Measurements from ENCODE around the gene CD28. TPM values are rescaled to one million over a fixed set of nuclear protein-coding genes. Genes with fewer than 3 reads are reported as not detected.

Gene CD28
- total RNA-seq, 4 donors from 2014 or later, result 0.22 to 13.8 (median 0.60) TPM

DNA sequence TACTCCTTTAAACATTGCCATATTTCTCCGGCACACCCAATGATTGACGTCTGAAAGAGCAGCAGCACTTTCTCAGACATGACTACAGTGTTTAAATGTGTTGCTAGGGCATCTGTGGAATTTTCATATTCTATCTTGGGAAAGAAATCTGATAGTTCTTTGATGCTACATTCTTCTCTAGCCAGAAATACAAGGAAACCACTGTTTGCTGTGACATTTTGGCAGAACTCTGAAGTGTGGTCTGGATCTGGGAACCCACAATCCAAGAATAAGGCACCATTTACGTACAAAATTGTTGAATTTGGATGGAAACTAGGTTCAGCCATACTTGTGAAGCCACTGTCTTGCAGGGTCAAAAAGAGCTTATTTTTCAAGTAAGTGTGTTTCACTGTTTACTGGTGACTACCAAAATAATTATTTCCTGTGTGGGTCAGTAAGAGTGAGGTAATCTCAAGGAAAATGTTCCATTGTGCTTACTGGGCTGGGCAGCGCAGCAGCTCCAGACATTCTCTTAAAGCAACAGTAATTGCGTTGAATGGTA is 21.3 kb upstream of the CD28 start:
- 11 to 18% methylated on average over 5 of the region's 5 CpGs for WGBS, 2 donors
- no peak overlapping the region for H3K4me3 ChIP-seq
- no peaks in the 10 kb centered on the region for H3K27me3 ChIP-seq
- peak in 1 of 2 donors; percentile 24 for DNase-seq (ENCODE audit: low spot score in 2 of 2)
- H3K4me1 ChIP-seq, result peaks cover 0 to 98% (median 61%) of the 10 kb centered on the region in 4 donors
- H3K9me3 ChIP-seq, result no peaks in the 10 kb centered on the region
- TF ChIP-seq EP300 (IDR thresholded peaks at IDR 0.05), result peak in 1 of 2 donors; percentile 91
- TF ChIP-seq CTCF (IDR thresholded peaks at IDR 0.05), result no peak
- no peak for TF ChIP-seq POLR2A (IDR thresholded peaks at IDR 0.05)
- H3K36me3 ChIP-seq, result no peaks in the 10 kb centered on the region
- H3K27ac ChIP-seq, result peak overlapping the region; percentile 64 to 92 (median 78)

DNA sequence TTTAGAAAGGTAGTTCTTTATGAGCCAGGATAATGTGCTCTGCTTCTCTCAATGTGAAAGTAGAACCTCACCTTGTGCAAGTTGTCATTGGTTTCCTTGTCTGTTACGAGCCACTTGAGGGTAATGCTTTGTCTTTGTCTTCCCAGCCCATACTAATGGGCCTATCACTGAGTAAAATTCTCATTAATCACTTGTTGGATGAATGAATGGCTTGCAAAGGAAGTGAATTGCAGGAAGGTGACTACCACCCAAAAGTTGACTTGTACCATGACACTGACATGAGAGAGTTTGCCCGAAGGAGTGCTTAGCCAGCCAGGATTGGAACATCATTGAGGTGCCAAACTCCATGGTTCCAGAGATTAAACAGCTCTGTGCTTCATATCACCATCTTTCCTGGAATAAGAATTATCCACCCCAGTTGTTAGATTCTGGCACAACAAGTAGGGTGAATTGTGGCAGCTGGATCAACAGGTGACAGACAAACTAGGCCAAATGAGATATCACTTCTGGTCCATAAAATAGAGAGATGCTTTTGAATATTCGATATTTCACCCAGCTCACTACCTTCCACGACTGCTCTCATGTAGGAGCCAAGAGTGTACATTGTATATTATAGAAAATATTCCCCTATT is 20.5 kb upstream of the CD28 start:
- 84 to 86% methylated on average over 4 of the region's 4 CpGs for WGBS, 2 donors
- no peak for TF ChIP-seq POLR2A (IDR thresholded peaks at IDR 0.05)
- TF ChIP-seq CTCF (IDR thresholded peaks at IDR 0.05), result no peak
- TF ChIP-seq EP300 (IDR thresholded peaks at IDR 0.05), result no peak
- H3K4me1 ChIP-seq, result peaks cover 0 to 100% (median 62%) of the 10 kb centered on the region in 4 donors
- H3K9me3 ChIP-seq, result no peaks in the 10 kb centered on the region
- no peaks in the 10 kb centered on the region for H3K36me3 ChIP-seq
- DNase-seq (ENCODE audit: low spot score in 2 of 2), result no peak
- peak overlapping the region; percentile 64 to 92 (median 78) for H3K27ac ChIP-seq
- H3K27me3 ChIP-seq, result no peaks in the 10 kb centered on the region
- no peak overlapping the region for H3K4me3 ChIP-seq

DNA sequence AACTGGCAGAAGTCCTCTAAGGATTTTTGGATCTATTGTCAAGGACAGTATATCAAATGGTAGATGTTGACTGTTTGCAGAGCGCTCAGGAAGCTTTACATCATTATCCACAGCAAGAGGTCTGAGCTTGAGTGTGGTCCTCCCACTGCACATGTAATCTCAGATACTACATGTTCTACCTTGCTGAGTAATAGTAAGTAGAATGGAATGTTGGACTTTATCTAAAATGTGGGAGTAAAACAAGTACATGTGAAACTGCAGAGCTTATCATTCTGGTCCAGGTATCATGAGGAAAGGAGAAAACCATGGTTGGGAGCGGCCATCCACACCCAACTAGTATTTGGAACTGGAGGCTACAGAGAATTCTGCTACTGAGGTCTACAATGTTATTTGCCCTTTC is 19.3 kb upstream of the CD28 start:
- no peak for TF ChIP-seq POLR2A (IDR thresholded peaks at IDR 0.05)
- TF ChIP-seq EP300 (IDR thresholded peaks at IDR 0.05), result no peak
- no peak for TF ChIP-seq CTCF (IDR thresholded peaks at IDR 0.05)
- Histone ChIP-seq H3K9me3 (no peaks in the 10 kb centered on the region), H3K27ac (peak overlapping the region in 1 of 4 donors; percentile 38), H3K4me1 (peaks cover 0 to 100% (median 57%) of the 10 kb centered on the region in 4 donors), H3K27me3 (no peaks in the 10 kb centered on the region), H3K36me3 (no peaks in the 10 kb centered on the region), H3K4me3 (no peak overlapping the region)
- no peak for DNase-seq (ENCODE audit: low spot score in 2 of 2)
- 96 to 97% methylated on average over 2 of the region's 2 CpGs for WGBS, 2 donors

GRCh38 chr2:203688798-203689197 is 17.6 kb upstream of the CD28 start:
- no peaks in the 10 kb centered on the region for H3K9me3 ChIP-seq
- DNase-seq (ENCODE audit: low spot score in 2 of 2), result peak; percentile 49 to 61
- H3K4me3 ChIP-seq, result no peak overlapping the region
- peaks cover 0 to 99% (median 48%) of the 10 kb centered on the region in 4 donors for H3K4me1 ChIP-seq
- no peaks in the 10 kb centered on the region for H3K36me3 ChIP-seq
- peak overlapping the region in 2 of 4 donors; percentile 43 to 49 for H3K27ac ChIP-seq
- 24 to 25% methylated on average over 4 of the region's 4 CpGs for WGBS, 2 donors
- no peaks in the 10 kb centered on the region for H3K27me3 ChIP-seq
- TF ChIP-seq POLR2A (IDR thresholded peaks at IDR 0.05), result no peak
- TF ChIP-seq EP300 (IDR thresholded peaks at IDR 0.05), result peak in 1 of 2 donors; percentile 87

DNA sequence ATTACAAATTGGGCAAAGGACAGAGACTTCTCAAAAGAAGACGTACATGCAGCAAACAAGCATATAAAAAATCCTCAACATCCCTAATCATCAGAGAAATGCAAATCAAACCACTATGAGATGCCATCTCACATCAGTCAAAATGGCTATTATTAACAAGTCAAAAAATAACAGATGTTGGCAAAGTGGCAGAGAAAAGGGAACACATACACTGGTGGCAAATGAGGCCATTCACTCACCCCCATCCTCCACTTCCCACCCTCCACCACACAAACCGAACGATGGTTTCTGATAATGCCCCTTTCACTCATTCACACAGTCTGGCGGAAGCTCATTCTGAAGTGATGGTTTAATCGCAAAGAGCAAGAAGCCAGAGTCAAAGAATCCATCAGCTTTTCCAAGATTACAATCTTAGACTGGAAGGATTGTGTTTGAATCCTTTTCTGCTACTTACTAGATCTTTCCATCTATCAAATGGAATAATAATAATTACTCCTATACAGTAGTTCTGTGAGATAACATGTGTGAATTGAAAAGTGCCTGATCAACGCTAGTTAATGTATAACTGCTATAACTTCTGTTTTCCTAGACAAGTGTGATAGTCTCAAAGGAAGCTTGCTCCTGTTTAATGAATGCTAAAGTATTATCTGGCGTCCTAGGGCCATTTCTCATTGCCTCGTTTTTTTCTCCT is 16.9 kb upstream of the CD28 start:
- Histone ChIP-seq H3K4me1 (peaks cover 0 to 96% (median 41%) of the 10 kb centered on the region in 4 donors), H3K27ac (peak overlapping the region in 1 of 4 donors; percentile 43), H3K36me3 (no peaks in the 10 kb centered on the region), H3K9me3 (no peaks in the 10 kb centered on the region), H3K4me3 (no peak overlapping the region), H3K27me3 (no peaks in the 10 kb centered on the region)
- 65 to 68% methylated on average over 8 of the region's 8 CpGs for WGBS, 2 donors
- no peak for DNase-seq (ENCODE audit: low spot score in 2 of 2)
- TF ChIP-seq POLR2A (IDR thresholded peaks at IDR 0.05), result no peak

- Histone ChIP-seq H3K4me3 (no peak overlapping the region), H3K4me1 (peaks cover 0 to 91% (median 36%) of the 10 kb centered on the region in 4 donors), H3K27ac (peak overlapping the region in 1 of 4 donors; percentile 39), H3K9me3 (no peaks in the 10 kb centered on the region), H3K27me3 (no peaks in the 10 kb centered on the region), H3K36me3 (no peaks in the 10 kb centered on the region)
- WGBS, 2 donors, result 96 to 99% methylated on average over 4 of the region's 4 CpGs
- TF ChIP-seq POLR2A (IDR thresholded peaks at IDR 0.05) (no peak), CTCF (IDR thresholded peaks at IDR 0.05) (no peak), EP300 (IDR thresholded peaks at IDR 0.05) (no peak)
- no peak for DNase-seq (ENCODE audit: low spot score in 2 of 2)
Observed at GRCh38 chr2:203690117-203690431, 16.4 kb upstream of the CD28 start.
